Coronary artery (tissue), 2 donors: Measurements from ENCODE around the gene COG7.
"Not testable (repeated sequence)": the region's sequence is repeated elsewhere in the genome, so short reads cannot be mapped to it uniquely, and the experiment has no call there.

Experiments
- DNase-seq: peaks from one replicate; pipeline ENCODE4 v3.0.0-alpha.2; 2017; ENCODE audit warnings: low spot score
- H3K27ac ChIP-seq, 2 donors: fragments of 200-600 bp; sonication (generic); one replicate each; pipeline ENCODE4 v1.5.1; 2016 to 2019
- H3K4me3 ChIP-seq: fragments of 200-600 bp; sonication (generic); 2 replicates; pipeline ENCODE4 v1.5.1; 2016; ENCODE audit warnings: mild to moderate bottlenecking, moderate library complexity
- TF ChIP-seq, protein P1 (sequence below): fragments of 200-600 bp; sonication (generic); IDR thresholded peaks from one replicate; pipeline ENCODE4 v1.5.1; 2019; ENCODE audit warnings: antibody characterized with exemption

The COG7 gene

GRCh38 chr16:23478566-23478965 lies 25.6 kb upstream of the COG7 start:
- H3K27ac ChIP-seq: no peak overlapping the region
- H3K4me3 ChIP-seq: no peak overlapping the region
- DNase-seq: no peak
- TF ChIP-seq, protein P1, sequence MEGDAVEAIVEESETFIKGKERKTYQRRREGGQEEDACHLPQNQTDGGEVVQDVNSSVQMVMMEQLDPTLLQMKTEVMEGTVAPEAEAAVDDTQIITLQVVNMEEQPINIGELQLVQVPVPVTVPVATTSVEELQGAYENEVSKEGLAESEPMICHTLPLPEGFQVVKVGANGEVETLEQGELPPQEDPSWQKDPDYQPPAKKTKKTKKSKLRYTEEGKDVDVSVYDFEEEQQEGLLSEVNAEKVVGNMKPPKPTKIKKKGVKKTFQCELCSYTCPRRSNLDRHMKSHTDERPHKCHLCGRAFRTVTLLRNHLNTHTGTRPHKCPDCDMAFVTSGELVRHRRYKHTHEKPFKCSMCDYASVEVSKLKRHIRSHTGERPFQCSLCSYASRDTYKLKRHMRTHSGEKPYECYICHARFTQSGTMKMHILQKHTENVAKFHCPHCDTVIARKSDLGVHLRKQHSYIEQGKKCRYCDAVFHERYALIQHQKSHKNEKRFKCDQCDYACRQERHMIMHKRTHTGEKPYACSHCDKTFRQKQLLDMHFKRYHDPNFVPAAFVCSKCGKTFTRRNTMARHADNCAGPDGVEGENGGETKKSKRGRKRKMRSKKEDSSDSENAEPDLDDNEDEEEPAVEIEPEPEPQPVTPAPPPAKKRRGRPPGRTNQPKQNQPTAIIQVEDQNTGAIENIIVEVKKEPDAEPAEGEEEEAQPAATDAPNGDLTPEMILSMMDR: no peak

- Histone ChIP-seq H3K4me3 (no peak overlapping the region), H3K27ac (no peak overlapping the region)
- DNase-seq: no peak
- TF ChIP-seq, protein P1: no peak
Observed at GRCh38 chr16:23476289-23476688, 23.3 kb upstream of the COG7 start.

- no peak overlapping the region for H3K27ac ChIP-seq
- no peak overlapping the region for H3K4me3 ChIP-seq
- TF ChIP-seq, protein P1: no peak
- DNase-seq: no peak
Observed at GRCh38 chr16:23469814-23470213, 16.8 kb upstream of the COG7 start.

- H3K4me3 ChIP-seq: no peak overlapping the region
- no peak overlapping the region for H3K27ac ChIP-seq
- TF ChIP-seq, protein P1: no peak
- no peak for DNase-seq
Observed at GRCh38 chr16:23466162-23466885, 13.3 kb upstream of the COG7 start.

GRCh38 chr16:23465179-23465578 lies 12.2 kb upstream of the COG7 start:
- no peak for DNase-seq
- Histone ChIP-seq H3K4me3 (no peak overlapping the region), H3K27ac (no peak overlapping the region)
- TF ChIP-seq, protein P1: no peak

- DNase-seq: no peak
- H3K27ac ChIP-seq: no peak overlapping the region
- TF ChIP-seq, protein P1: no peak
- no peak overlapping the region for H3K4me3 ChIP-seq
Observed at GRCh38 chr16:23464196-23464595, 11.2 kb upstream of the COG7 start.

- not testable (repeated sequence) for H3K4me3 ChIP-seq, H3K27ac ChIP-seq, DNase-seq
Observed at GRCh38 chr16:23462994-23463393, 10.0 kb upstream of the COG7 start.
